H9 (cell line): ENCODE measurements around the gene IREB2. TPM values are rescaled to one million over a fixed set of nuclear protein-coding genes. Genes with fewer than 3 reads are reported as not detected.

Experiments used
- DNase-seq: peaks from one replicate; pipeline ENCODE4 v3.0.0-alpha.2; 2017
- H2AFZ ChIP-seq: one replicate; pipeline ENCODE4 v1.6.1; 2013; ENCODE audit warnings: mild to moderate bottlenecking, low read length, control low read depth, moderate library complexity
- H2AK5ac ChIP-seq: 2 replicates; pipeline ENCODE4 v1.6.1; 2013; ENCODE audit warnings: low read length, control low read depth, mixed read lengths; ENCODE audit not compliant: insufficient read length
- H2BK120ac ChIP-seq: one replicate; pipeline ENCODE4 v1.6.1; 2013; ENCODE audit warnings: low read depth, mild to moderate bottlenecking, low read length, control low read depth, inconsistent platforms; ENCODE audit not compliant: poor library complexity, severe bottlenecking
- H2BK12ac ChIP-seq: 2 replicates; pipeline ENCODE4 v1.6.1; 2013; ENCODE audit warnings: low read length, control low read depth, mixed read lengths, low read depth; ENCODE audit not compliant: insufficient read length
- H2BK15ac ChIP-seq: 2 replicates; pipeline ENCODE4 v1.6.1; 2013; ENCODE audit warnings: low read depth, low read length, control low read depth
- H2BK20ac ChIP-seq: one replicate; pipeline ENCODE4 v1.6.1; 2013; ENCODE audit warnings: low read depth, mild to moderate bottlenecking, low read length, control low read depth, inconsistent platforms; ENCODE audit not compliant: poor library complexity, severe bottlenecking
- H2BK5ac ChIP-seq: 2 replicates; pipeline ENCODE4 v1.6.1; 2013; ENCODE audit warnings: low read length, control low read depth, mixed read lengths; ENCODE audit not compliant: insufficient read length
- H3K14ac ChIP-seq: 2 replicates; pipeline ENCODE4 v1.6.1; 2013; ENCODE audit warnings: low read length, control low read depth; ENCODE audit not compliant: insufficient read depth
- H3K18ac ChIP-seq: 2 replicates; pipeline ENCODE4 v1.6.1; 2013; ENCODE audit warnings: low read depth, mild to moderate bottlenecking, mixed read lengths, low read length, control low read depth; ENCODE audit not compliant: insufficient read length
- H3K23ac ChIP-seq: 2 replicates; pipeline ENCODE4 v1.6.1; 2013; ENCODE audit warnings: low read length, control low read depth, mixed read lengths, low read depth; ENCODE audit not compliant: insufficient read length
- H3K23me2 ChIP-seq: 2 replicates; pipeline ENCODE4 v1.6.1; 2013; ENCODE audit warnings: low read depth, mild to moderate bottlenecking, mixed read lengths, low read length, control low read depth; ENCODE audit not compliant: insufficient read length, poor library complexity, severe bottlenecking
- H3K27ac ChIP-seq: 2 replicates; pipeline ENCODE4 v1.5.1; 2013; ENCODE audit warnings: low read length, control low read depth, mixed read lengths, low read depth; ENCODE audit not compliant: insufficient read length
- H3K27me3 ChIP-seq: 2 replicates; pipeline ENCODE4 v1.6.1; 2013; ENCODE audit warnings: low read length, control low read depth, inconsistent platforms; ENCODE audit not compliant: insufficient read depth
- H3K4ac ChIP-seq: 2 replicates; pipeline ENCODE4 v1.6.1; 2013; ENCODE audit warnings: low read depth, mild to moderate bottlenecking, control low read depth, inconsistent platforms, low read length, moderate library complexity
- H3K4me1 ChIP-seq: 2 replicates; pipeline ENCODE4 v1.6.1; 2013; ENCODE audit warnings: low read length, control low read depth, inconsistent platforms; ENCODE audit not compliant: insufficient read depth
- H3K4me2 ChIP-seq: 2 replicates; pipeline ENCODE4 v1.6.1; 2013; ENCODE audit warnings: low read length, control low read depth, mixed read lengths; ENCODE audit not compliant: insufficient read length, insufficient read depth
- H3K56ac ChIP-seq: 2 replicates; pipeline ENCODE4 v1.6.1; 2013; ENCODE audit warnings: low read depth, mild to moderate bottlenecking, mixed read lengths, low read length, control low read depth; ENCODE audit not compliant: insufficient read length
- H3K79me1 ChIP-seq: 2 replicates; pipeline ENCODE4 v1.6.1; 2013; ENCODE audit warnings: low read depth, mild to moderate bottlenecking, moderate library complexity, low read length, control low read depth, inconsistent platforms; ENCODE audit not compliant: insufficient read depth, poor library complexity, severe bottlenecking
- H3K79me2 ChIP-seq: 2 replicates; pipeline ENCODE4 v1.6.1; 2013; ENCODE audit warnings: low read length, control low read depth, inconsistent platforms; ENCODE audit not compliant: insufficient read depth
- H3K9ac ChIP-seq: 2 replicates; pipeline ENCODE4 v1.6.1; 2013; ENCODE audit warnings: low read length, control low read depth, mixed read lengths; ENCODE audit not compliant: insufficient read length; ENCODE audit errors: extremely low read depth
- H3K9me3 ChIP-seq: one replicate; pipeline ENCODE4 v1.6.1; 2013; ENCODE audit warnings: low read depth, low read length, inconsistent platforms; ENCODE audit not compliant: control insufficient read depth
- H3T11ph ChIP-seq: one replicate; pipeline ENCODE4 v1.6.1; 2013; ENCODE audit warnings: mild to moderate bottlenecking, low read length, control low read depth, inconsistent platforms
- H4K20me1 ChIP-seq: one replicate; pipeline ENCODE4 v1.6.1; 2013; ENCODE audit not compliant: control insufficient read depth, insufficient read length, insufficient read depth
- H4K5ac ChIP-seq: 2 replicates; pipeline ENCODE4 v1.6.1; 2013; ENCODE audit warnings: low read depth, mild to moderate bottlenecking, mixed read lengths, low read length, control low read depth; ENCODE audit not compliant: insufficient read length
- H4K8ac ChIP-seq: replicated peaks from 2 replicates; pipeline ENCODE4 v1.6.1; 2013; ENCODE audit warnings: low read length, control low read depth, mixed read lengths, low read depth; ENCODE audit not compliant: insufficient read length
- H4K91ac ChIP-seq: 2 replicates; pipeline ENCODE4 v1.6.1; 2013; ENCODE audit warnings: low read depth, mild to moderate bottlenecking, moderate library complexity, mixed read lengths, low read length, control low read depth; ENCODE audit not compliant: insufficient read length
- H3K27ac Mint-ChIP-seq, 3 experiments: 2 replicates in 2 of 3; 3 replicates in 1 of 3; pipeline ENCODE4 v1.8.0; 2020 to 2021; ENCODE audit warnings: mixed read lengths in 3 of 3, mild to moderate bottlenecking in 1 of 3, moderate library complexity in 1 of 3
- H3K27me3 Mint-ChIP-seq: 2 replicates; pipeline ENCODE4 v1.8.0; 2021; ENCODE audit warnings: low read depth, mild to moderate bottlenecking, moderate library complexity, mixed read lengths
- H3K36me3 Mint-ChIP-seq, 3 experiments: 2 replicates in 2 of 3; 3 replicates in 1 of 3; pipeline ENCODE4 v1.8.0; 2020 to 2021; ENCODE audit warnings: low read depth in 3 of 3, mixed read lengths in 3 of 3; ENCODE audit not compliant: insufficient read depth in 1 of 3
- H3K4me1 Mint-ChIP-seq, 2 experiments: 2 replicates each; pipeline ENCODE4 v1.8.0; 2020; ENCODE audit warnings: mixed read lengths in 2 of 2
- H3K4me3 Mint-ChIP-seq, 2 experiments: 2 replicates in 1 of 2; 3 replicates in 1 of 2; pipeline ENCODE4 v1.8.0; 2020 to 2021; ENCODE audit warnings: mild to moderate bottlenecking in 2 of 2, mixed read lengths in 2 of 2, moderate library complexity in 1 of 2
- H3K9me3 Mint-ChIP-seq, 2 experiments: 2 replicates in 1 of 2; 3 replicates in 1 of 2; pipeline ENCODE4 v1.8.0; 2020; ENCODE audit warnings: mild to moderate bottlenecking in 2 of 2, mixed read lengths in 2 of 2, moderate library complexity in 1 of 2
- CTCF ChIP-seq: fragments of 200-600 bp; sonication (generic); conservative IDR thresholded peaks from 3 replicates; pipeline ENCODE4 v1.8.0; 2021; ENCODE audit warnings: antibody characterized with exemption, mild to moderate bottlenecking
- WGBS: extraction: QIAGEN DNeasy Blood & Tissue Kit; methylation state at CpG from one replicate; pipeline ENCODE4 v1.1.7; 2013; ENCODE audit warnings: missing lambda C conversion rate, low lambda C conversion rate, mixed read lengths; ENCODE audit not compliant: insufficient read length; ENCODE audit errors: extremely low coverage; 5-methylcytosine and 5-hydroxymethylcytosine counted together
- total RNA-seq: library from RNA; stranded (reverse); gene quantifications from 2 replicates; pipeline ENCODE4 v1.2.1, GENCODE V29; 2021

The IREB2 gene
- total RNA-seq, 1 experiment from 2014 or later, result 87.6 TPM

GRCh38 chr15:78454992-78455391 lies 17.0 kb downstream of the IREB2 start:
- 100% methylated on average over 2 of the region's 5 CpGs for WGBS
- Histone ChIP-seq H3K23ac (no peak overlapping the region), H3K9me3 (no peaks in the 10 kb centered on the region), H3K9ac (no peak overlapping the region), H3K27ac (no peak overlapping the region), H4K5ac (no peak overlapping the region), H2AFZ (no peak overlapping the region), H2BK120ac (no peak overlapping the region), H3K27me3 (no peaks in the 10 kb centered on the region), H4K20me1 (no peaks in the 10 kb centered on the region), H3K18ac (no peak overlapping the region), H2BK20ac (no peak overlapping the region), H3K23me2 (no peaks in the 10 kb centered on the region), H3T11ph (no peak overlapping the region), H3K79me1 (peaks cover 13% of the 10 kb centered on the region), H2BK12ac (no peak overlapping the region), H2BK15ac (no peak overlapping the region), H3K4me1 (peaks cover 7% of the 10 kb centered on the region; the same call in 1 of the 2 replicates), H4K91ac (no peak overlapping the region), H2BK5ac (no peak overlapping the region), H3K14ac (no peak overlapping the region), H2AK5ac (no peak overlapping the region), H3K4me2 (no peak overlapping the region), H3K4ac (no peak overlapping the region), H3K79me2 (peaks cover 42% of the 10 kb centered on the region; the same call in 1 of the 2 replicates), H4K8ac (no peak overlapping the region), H3K56ac (no peak overlapping the region)
- Mint-ChIP-seq H3K9me3 (no peaks in the 10 kb centered on the region), H3K27me3 (no peaks in the 10 kb centered on the region), H3K4me3 (no peak overlapping the region), H3K4me1 (peaks cover 23 to 28% of the 10 kb centered on the region in 2 experiments), H3K27ac (peak overlapping the region; percentile 3 to 50 (median 25); a peak in 5 of 7 replicates), H3K36me3 (peaks cover 2 to 9% (median 6%) of the 10 kb centered on the region in 3 experiments; a peak in 5 of 7 replicates)
- no peak for TF ChIP-seq CTCF
- no peak for DNase-seq
